Stimulated activated CD4-positive, alpha-beta T cell treated with anti-CD3 and anti-CD28 coated beads, Interleukin-4, amount 100 ng/mL, for 4 hours (primary cell): Measurements from ENCODE around the gene ADCY1.

Experiments
- DNase-seq, 2 experiments: peaks; one replicate each; pipeline ENCODE4 v3.0.0-alpha.2; 2020

ADCY1 gene

GRCh38 chr7:45698303-45699014, 124.3 kb downstream of the ADCY1 start:
- DNase-seq: no peak

GRCh38 chr7:45699015-45699309, 124.8 kb downstream of the ADCY1 start:
- DNase-seq: no peak

- DNase-seq: no peak
Measured at GRCh38 chr7:45699726-45700390, 125.7 kb downstream of the ADCY1 start.

GRCh38 chr7:45700556-45700955, 126.4 kb downstream of the ADCY1 start:
- no peak for DNase-seq

- DNase-seq: no peak
Measured at GRCh38 chr7:45701701-45702510, 127.7 kb downstream of the ADCY1 start.

GRCh38 chr7:45702751-45703150, 128.6 kb downstream of the ADCY1 start:
- no peak for DNase-seq

GRCh38 chr7:45703373-45703821, 129.2 kb downstream of the ADCY1 start:
- DNase-seq: no peak

- no peak for DNase-seq
Measured at GRCh38 chr7:45703911-45704682, 129.9 kb downstream of the ADCY1 start.

GRCh38 chr7:45704683-45705016, 130.5 kb downstream of the ADCY1 start:
- no peak for DNase-seq

GRCh38 chr7:45708046-45708950, 134.1 kb downstream of the ADCY1 start:
- DNase-seq: no peak

- no peak for DNase-seq
Measured at GRCh38 chr7:45709168-45710042, 135.2 kb downstream of the ADCY1 start.

- no peak for DNase-seq
Measured at GRCh38 chr7:45710271-45711160, 136.3 kb downstream of the ADCY1 start.

- no peak for DNase-seq
Measured at GRCh38 chr7:45711161-45711490, 137.0 kb downstream of the ADCY1 start.

- no peak for DNase-seq
Measured at GRCh38 chr7:45712057-45712689, 138.0 kb downstream of the ADCY1 start.

- DNase-seq: no peak
Measured at GRCh38 chr7:45712872-45713668, 138.9 kb downstream of the ADCY1 start.

GRCh38 chr7:45713669-45714520, 139.7 kb downstream of the ADCY1 start:
- no peak for DNase-seq

GRCh38 chr7:45714521-45714820, 140.3 kb downstream of the ADCY1 start:
- DNase-seq: no peak
